Testis (tissue), 2 donors: ENCODE results near the gene CCNF.

Experiments used
- CTCF ChIP-seq, 3 experiments: fragments of 450-650 bp in 2 of 3; fragments of 200-600 bp in 1 of 3; sonication (generic) in 1 of 3; IDR thresholded peaks; one replicate each; pipeline ENCODE4 v1.5.1; 2016 to 2019; ENCODE audit warnings: antibody characterized with exemption in 3 of 3, mild to moderate bottlenecking in 2 of 3, moderate library complexity in 1 of 3
- POLR2A ChIP-seq: fragments of 450-650 bp; IDR thresholded peaks from one replicate; pipeline ENCODE4 v1.6.1; 2017; ENCODE audit warnings: antibody characterized with exemption, mild to moderate bottlenecking, moderate library complexity

GRCh38 chr16:2468725-2469398, 39.6 kb downstream of the CCNF start:
- TF ChIP-seq CTCF (IDR thresholded peaks at IDR 0.05) (no peak), POLR2A (no peak)
